Nephron (organoid): ENCODE results near the gene RAB3GAP2.
"Not testable (repeated sequence)": the region's sequence is repeated elsewhere in the genome, so short reads cannot be mapped to it uniquely, and the experiment has no call there.

Source experiments
- H3K27ac Mint-ChIP-seq, 3 experiments: 2 replicates each; pipeline ENCODE4 v1.8.0; 2020; ENCODE audit warnings: mixed read lengths in 3 of 3, mild to moderate bottlenecking in 2 of 3, moderate library complexity in 1 of 3
- H3K27me3 Mint-ChIP-seq: 2 replicates; pipeline ENCODE4 v1.8.0; 2021; ENCODE audit warnings: low read depth, mild to moderate bottlenecking, moderate library complexity, mixed read lengths
- H3K36me3 Mint-ChIP-seq: 2 replicates; pipeline ENCODE4 v1.8.0; 2020; ENCODE audit warnings: low read depth, mixed read lengths
- H3K4me1 Mint-ChIP-seq: 2 replicates; pipeline ENCODE4 v1.8.0; 2020; ENCODE audit warnings: mixed read lengths
- H3K4me3 Mint-ChIP-seq, 3 experiments: 2 replicates each; pipeline ENCODE4 v1.8.0; 2020; ENCODE audit warnings: mild to moderate bottlenecking in 3 of 3, mixed read lengths in 3 of 3, moderate library complexity in 2 of 3
- H3K9me3 Mint-ChIP-seq: 2 replicates; pipeline ENCODE4 v1.8.0; 2020; ENCODE audit warnings: mixed read lengths
- CTCF ChIP-seq, 3 experiments: fragments of 200-600 bp; sonication (generic); IDR thresholded peaks; one replicate each; pipeline ENCODE4 v1.5.0; 2021; ENCODE audit warnings: antibody characterized with exemption in 3 of 3; ENCODE audit not compliant: unreplicated experiment in 3 of 3

The RAB3GAP2 gene

DNA sequence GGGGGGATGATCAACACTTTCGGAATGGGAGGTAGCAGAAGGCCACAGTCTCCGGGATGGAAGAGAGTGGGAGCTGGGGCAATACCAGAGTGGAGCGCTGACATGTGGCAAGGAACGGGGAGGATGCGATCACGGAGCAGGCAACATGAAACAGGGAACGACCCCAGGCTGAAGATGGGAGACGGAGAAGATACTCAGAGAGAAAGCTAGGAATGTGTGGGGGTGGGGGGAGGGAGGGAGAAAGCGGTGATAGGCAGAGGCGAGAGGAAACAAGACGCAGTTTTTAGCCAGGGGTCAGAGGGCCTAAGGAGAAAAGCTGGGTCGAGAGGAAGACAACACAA is 577 bp downstream of the RAB3GAP2 start:
- TF ChIP-seq CTCF (IDR thresholded peaks at IDR 0.05; ENCODE audit: unreplicated experiment in 3 of 3) = no peak
- peaks cover 24% of the 10 kb centered on the region for H3K36me3 Mint-ChIP-seq
- H3K27ac Mint-ChIP-seq = no peak overlapping the region
- H3K27me3 Mint-ChIP-seq = no peaks in the 10 kb centered on the region
- H3K4me1 Mint-ChIP-seq = peaks cover 9% of the 10 kb centered on the region
- no peak overlapping the region for H3K4me3 Mint-ChIP-seq
- peaks cover 6% of the 10 kb centered on the region for H3K9me3 Mint-ChIP-seq

DNA sequence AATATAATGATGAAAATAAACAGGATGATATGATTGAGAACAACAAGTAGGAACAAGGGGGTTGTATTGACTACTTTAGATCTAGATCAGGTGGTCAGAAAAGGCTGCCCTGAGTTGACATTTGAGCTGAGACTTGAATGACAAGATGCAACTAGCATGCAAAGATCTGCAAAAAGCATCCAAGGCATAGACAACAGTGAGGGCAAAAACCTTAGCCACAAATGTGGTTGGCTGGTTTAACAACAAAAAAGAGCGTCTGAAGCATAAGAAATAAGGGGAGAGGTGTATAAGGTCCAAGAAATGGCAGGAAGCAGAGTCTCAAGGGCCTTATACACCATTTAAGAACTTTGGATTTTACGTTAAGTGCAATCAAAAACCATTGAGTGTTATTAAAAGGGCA is 3.2 kb downstream of the RAB3GAP2 start:
- Mint-ChIP-seq H3K27me3 (no peaks in the 10 kb centered on the region), H3K9me3 (peaks cover 11% of the 10 kb centered on the region), H3K4me1 (peaks cover 9% of the 10 kb centered on the region), H3K36me3 (peaks cover 47% of the 10 kb centered on the region), H3K27ac (no peak overlapping the region), H3K4me3 (peak overlapping the region; percentile 31 to 75 (median 45))
- TF ChIP-seq CTCF (IDR thresholded peaks at IDR 0.05; ENCODE audit: unreplicated experiment in 3 of 3) = no peak

- Mint-ChIP-seq H3K9me3 (peaks cover 17% of the 10 kb centered on the region), H3K27me3 (no peaks in the 10 kb centered on the region), H3K27ac (no peak overlapping the region), H3K4me3 (no peak overlapping the region), H3K4me1 (peaks cover 6% of the 10 kb centered on the region), H3K36me3 (peaks cover 61% of the 10 kb centered on the region)
- TF ChIP-seq CTCF (IDR thresholded peaks at IDR 0.05; ENCODE audit: unreplicated experiment in 3 of 3) = no peak
Observed at GRCh38 chr1:220267630-220268029, 4.6 kb downstream of the RAB3GAP2 start.

- H3K36me3 Mint-ChIP-seq = peaks cover 95% of the 10 kb centered on the region
- H3K4me3 Mint-ChIP-seq, H3K4me1 Mint-ChIP-seq, H3K27me3 Mint-ChIP-seq, H3K27ac Mint-ChIP-seq: not testable (repeated sequence)
- peaks cover 72% of the 10 kb centered on the region for H3K9me3 Mint-ChIP-seq
Observed at GRCh38 chr1:220260228-220260627, 12.0 kb downstream of the RAB3GAP2 start.

- not testable (repeated sequence) for H3K27ac Mint-ChIP-seq, H3K4me1 Mint-ChIP-seq, H3K27me3 Mint-ChIP-seq, H3K4me3 Mint-ChIP-seq
- Mint-ChIP-seq H3K36me3 (peaks cover 95% of the 10 kb centered on the region), H3K9me3 (peaks cover 73% of the 10 kb centered on the region)
Observed at GRCh38 chr1:220259756-220260155, 12.5 kb downstream of the RAB3GAP2 start.

- H3K4me3 Mint-ChIP-seq, H3K27ac Mint-ChIP-seq, H3K27me3 Mint-ChIP-seq, H3K4me1 Mint-ChIP-seq: not testable (repeated sequence)
- Mint-ChIP-seq H3K36me3 (peaks cover 98% of the 10 kb centered on the region), H3K9me3 (peaks cover 74% of the 10 kb centered on the region)
Observed at GRCh38 chr1:220256194-220256593, 16.1 kb downstream of the RAB3GAP2 start.

- no peak overlapping the region for H3K4me3 Mint-ChIP-seq
- no peaks in the 10 kb centered on the region for H3K4me1 Mint-ChIP-seq
- no peak for TF ChIP-seq CTCF (IDR thresholded peaks at IDR 0.05; ENCODE audit: unreplicated experiment in 3 of 3)
- no peaks in the 10 kb centered on the region for H3K27me3 Mint-ChIP-seq
- H3K27ac Mint-ChIP-seq = no peak overlapping the region
- H3K9me3 Mint-ChIP-seq = peaks cover 71% of the 10 kb centered on the region
- peaks cover 98% of the 10 kb centered on the region for H3K36me3 Mint-ChIP-seq
Observed at GRCh38 chr1:220255204-220255603, 17.0 kb downstream of the RAB3GAP2 start.

- Mint-ChIP-seq H3K36me3 (peaks cover 99% of the 10 kb centered on the region), H3K9me3 (peaks cover 75% of the 10 kb centered on the region)
- not testable (repeated sequence) for H3K27ac Mint-ChIP-seq, H3K27me3 Mint-ChIP-seq, H3K4me1 Mint-ChIP-seq, H3K4me3 Mint-ChIP-seq
Observed at GRCh38 chr1:220253290-220253689, 19.0 kb downstream of the RAB3GAP2 start.
